Left lung (tissue), 10 donors: ENCODE measurements around the gene ADH7. TPM values are rescaled to one million over a fixed set of nuclear protein-coding genes. Genes with fewer than 3 reads are reported as not detected.

ENCODE experiments used
- ATAC-seq: fragments of 200-7000 bp; cut with Tn5 transposase; one replicate; pipeline ENCODE4 v1.9.1; 2020; ENCODE audit warnings: moderate library complexity
- DNase-seq, 4 donors: peaks; one replicate each; pipeline ENCODE4 v3.0.0-alpha.2; 2013 to 2020
- H3K27ac ChIP-seq, 2 donors: fragments of 200-600 bp; sonication (generic) in 1 of 2; one replicate each; pipeline versions ENCODE4 v1.5.0 to v1.8.0; 2020 to 2021
- H3K27me3 ChIP-seq, 2 donors: fragments of 200-600 bp; sonication (generic) in 1 of 2; one replicate each; pipeline versions ENCODE4 v1.5.0 to v1.8.0; 2020 to 2021
- H3K36me3 ChIP-seq, 2 donors: fragments of 200-600 bp; sonication (generic) in 1 of 2; one replicate each; pipeline versions ENCODE4 v1.5.0 to v1.8.0; 2020 to 2021
- H3K4me1 ChIP-seq, 2 donors: fragments of 200-600 bp; one replicate each; pipeline ENCODE4 v1.8.0; 2021
- H3K4me3 ChIP-seq, 2 donors: fragments of 200-600 bp; sonication (generic) in 1 of 2; one replicate each; pipeline versions ENCODE4 v1.5.0 to v1.8.0; 2020 to 2021; ENCODE audit warnings: mild to moderate bottlenecking in 1 of 2
- H3K9me3 ChIP-seq, 2 donors: fragments of 200-600 bp; sonication (generic) in 1 of 2; one replicate each; pipeline versions ENCODE4 v1.5.0 to v1.8.0; 2020 to 2021
- intact Hi-C, 2 donors: fragments of 100-400 bp; cut with DNase I; formaldehyde crosslinking; loops; one replicate each; pipeline versions ENCODE4 v1.11.2 to v1.14.2; 2022
- polyA plus RNA-seq, 6 donors: library from polyadenylated mRNA; unstranded; fragments of 120-200 nt; gene quantifications; one replicate each; pipeline ENCODE4 v1.2.1, GENCODE V29; 2013; ENCODE audit not compliant: insufficient read length in 6 of 6
- total RNA-seq, 2 donors: library from RNA; stranded (reverse); fragmentation: NEBNext Ultra II Directional; extraction: Animal tissue kit (Norgen Biotek cat#: 25700); gene quantifications; one replicate each; pipeline ENCODE4 v1.2.1, GENCODE V29; 2021
- TF ChIP-seq, protein P1 (sequence below), 2 donors: fragments of 200-600 bp; sonication (generic) in 1 of 2; IDR thresholded peaks; one replicate each; pipeline versions ENCODE4 v1.5.0 to v1.8.0; 2021; ENCODE audit warnings: antibody characterized with exemption in 2 of 2
- donor health status: DM: no; HTN: yes; CAD: no.
- donor health status: DM: no; HTN: no; CAD: no.

ADH7 gene
- total and polyA plus RNA-seq, 8 donors, result 0.07 to 1.4 (median 0.13) TPM; not detected in 5

GRCh38 chr4:99366491-99366890 is 68.7 kb downstream of the ADH7 start:
- Histone ChIP-seq H3K9me3 (peaks cover 0 to 2% of the 10 kb centered on the region in 2 donors), H3K4me1 (no peaks in the 10 kb centered on the region), H3K4me3 (no peak overlapping the region), H3K27me3 (no peaks in the 10 kb centered on the region), H3K27ac (no peak overlapping the region), H3K36me3 (no peaks in the 10 kb centered on the region)
- TF ChIP-seq, protein P1, sequence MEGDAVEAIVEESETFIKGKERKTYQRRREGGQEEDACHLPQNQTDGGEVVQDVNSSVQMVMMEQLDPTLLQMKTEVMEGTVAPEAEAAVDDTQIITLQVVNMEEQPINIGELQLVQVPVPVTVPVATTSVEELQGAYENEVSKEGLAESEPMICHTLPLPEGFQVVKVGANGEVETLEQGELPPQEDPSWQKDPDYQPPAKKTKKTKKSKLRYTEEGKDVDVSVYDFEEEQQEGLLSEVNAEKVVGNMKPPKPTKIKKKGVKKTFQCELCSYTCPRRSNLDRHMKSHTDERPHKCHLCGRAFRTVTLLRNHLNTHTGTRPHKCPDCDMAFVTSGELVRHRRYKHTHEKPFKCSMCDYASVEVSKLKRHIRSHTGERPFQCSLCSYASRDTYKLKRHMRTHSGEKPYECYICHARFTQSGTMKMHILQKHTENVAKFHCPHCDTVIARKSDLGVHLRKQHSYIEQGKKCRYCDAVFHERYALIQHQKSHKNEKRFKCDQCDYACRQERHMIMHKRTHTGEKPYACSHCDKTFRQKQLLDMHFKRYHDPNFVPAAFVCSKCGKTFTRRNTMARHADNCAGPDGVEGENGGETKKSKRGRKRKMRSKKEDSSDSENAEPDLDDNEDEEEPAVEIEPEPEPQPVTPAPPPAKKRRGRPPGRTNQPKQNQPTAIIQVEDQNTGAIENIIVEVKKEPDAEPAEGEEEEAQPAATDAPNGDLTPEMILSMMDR (IDR thresholded peaks at IDR 0.05), result no peak
- DNase-seq (no peak), ATAC-seq (no peak)
- intact Hi-C loops, result no loop called here

DNA sequence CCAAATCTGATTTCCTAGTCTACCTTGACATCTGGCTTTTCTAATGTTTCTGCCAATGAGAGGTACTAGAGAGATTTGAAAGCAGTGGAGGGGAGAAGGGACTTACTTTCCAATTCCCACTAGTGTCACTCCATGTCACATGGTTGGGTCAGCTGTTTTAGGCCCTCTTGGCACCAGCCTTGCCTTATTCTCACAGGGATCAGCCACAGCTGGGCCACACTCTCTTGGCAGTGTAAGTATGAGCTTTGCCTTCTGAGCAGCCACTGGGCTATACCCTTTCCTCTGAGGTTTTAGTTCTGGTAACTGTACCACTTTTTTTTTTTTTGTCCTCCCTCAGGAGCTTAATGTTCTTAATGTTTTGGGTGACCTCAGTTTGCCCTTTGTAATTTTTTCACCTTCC is 72.4 kb downstream of the ADH7 start:
- Histone ChIP-seq H3K4me1 (no peaks in the 10 kb centered on the region), H3K27ac (no peak overlapping the region), H3K36me3 (no peaks in the 10 kb centered on the region), H3K27me3 (no peaks in the 10 kb centered on the region), H3K4me3 (no peak overlapping the region), H3K9me3 (peaks cover 0 to 5% of the 10 kb centered on the region in 2 donors)
- TF ChIP-seq, protein P1 (IDR thresholded peaks at IDR 0.05), result no peak
- DNase-seq (no peak), ATAC-seq (no peak)
- intact Hi-C loops, result no loop called here

Other genes starting within 250 kb of the ADH7 start
- not detected for gene ADH6, start 216.1 kb downstream of the ADH7 start, total RNA-seq
- 10 to 100 TPM; 11.8 to 23.6 (median 16.0) TPM for gene ADH6, start 216.1 kb downstream of the ADH7 start, polyA plus RNA-seq
- 1 to 10 TPM; 1.0 to 1.3 TPM for gene ADH1A, start 144.4 kb downstream of the ADH7 start, total RNA-seq
- 10 to 100 TPM; 12.5 to 17.6 (median 15.3) TPM for gene ADH1A, start 144.4 kb downstream of the ADH7 start, polyA plus RNA-seq
- 100 to 1,000 TPM; 312 to 427 TPM for gene ADH1B, start 113.9 kb downstream of the ADH7 start, total RNA-seq
- 1,000 to 10,000 TPM in 4 of 6 donors, 100 to 1,000 TPM in 2; 961 to 1,119 (median 1,010) TPM for gene ADH1B, start 113.9 kb downstream of the ADH7 start, polyA plus RNA-seq
- gene ADH1C, start 82.6 kb downstream of the ADH7 start, total RNA-seq, result 1 to 10 TPM; 1.2 to 1.8 TPM
- gene ADH1C, start 82.6 kb downstream of the ADH7 start, polyA plus RNA-seq, result 10 to 100 TPM; 17.9 to 26.4 (median 24.3) TPM
- gene C4orf17, start 75.7 kb upstream of the ADH7 start, total RNA-seq, result not detected
- gene C4orf17, start 75.7 kb upstream of the ADH7 start, polyA plus RNA-seq, result not detected
- 1 to 10 TPM; 5.1 to 6.9 TPM for gene TRMT10A, start 128.7 kb upstream of the ADH7 start, total RNA-seq
- gene TRMT10A, start 128.7 kb upstream of the ADH7 start, polyA plus RNA-seq, result 10 to 100 TPM; 12.0 to 15.1 (median 14.0) TPM
- gene MTTP, start 139.5 kb upstream of the ADH7 start, total RNA-seq, result under 1 TPM; 0.23 to 0.92 TPM
- 1 to 10 TPM in 1 of 6 donors, under 1 TPM in 5; 0.21 to 1.2 (median 0.66) TPM for gene MTTP, start 139.5 kb upstream of the ADH7 start, polyA plus RNA-seq
- gene C4orf54, start 222.5 kb upstream of the ADH7 start, total RNA-seq, result under 1 TPM; 0.08 to 0.12 TPM
- under 1 TPM; 0.01 to 0.09 (median 0.04) TPM for gene C4orf54, start 222.5 kb upstream of the ADH7 start, polyA plus RNA-seq